ENCODE results near the gene ZNRF2. TPM values are rescaled to one million over a fixed set of nuclear protein-coding genes. Genes with fewer than 3 reads are reported as not detected.

Gene ZNRF2
- total RNA-seq, 1 donor: 6.5 TPM

DNA sequence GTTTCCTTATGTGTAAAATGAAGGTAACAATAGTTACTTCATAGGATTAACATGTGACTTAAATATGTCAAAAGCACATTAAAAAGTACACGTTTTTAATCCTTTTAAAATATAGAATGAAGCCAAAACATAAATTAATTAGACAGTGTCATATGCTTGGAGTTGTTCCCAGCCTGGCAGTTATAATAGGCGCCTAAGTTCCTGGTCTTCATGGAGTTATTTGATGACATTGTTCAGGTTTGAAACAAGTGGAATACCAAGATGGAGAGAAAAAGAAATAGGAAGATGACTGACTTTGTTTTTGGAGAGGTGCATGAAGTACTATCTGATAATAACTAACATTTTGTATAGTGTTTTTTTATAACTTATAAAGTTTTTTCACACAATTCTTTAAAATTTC is 67.3 kb downstream of the ZNRF2 start:
- DNase-seq (ENCODE audit: low read depth): no peak
- TF ChIP-seq, protein P1, sequence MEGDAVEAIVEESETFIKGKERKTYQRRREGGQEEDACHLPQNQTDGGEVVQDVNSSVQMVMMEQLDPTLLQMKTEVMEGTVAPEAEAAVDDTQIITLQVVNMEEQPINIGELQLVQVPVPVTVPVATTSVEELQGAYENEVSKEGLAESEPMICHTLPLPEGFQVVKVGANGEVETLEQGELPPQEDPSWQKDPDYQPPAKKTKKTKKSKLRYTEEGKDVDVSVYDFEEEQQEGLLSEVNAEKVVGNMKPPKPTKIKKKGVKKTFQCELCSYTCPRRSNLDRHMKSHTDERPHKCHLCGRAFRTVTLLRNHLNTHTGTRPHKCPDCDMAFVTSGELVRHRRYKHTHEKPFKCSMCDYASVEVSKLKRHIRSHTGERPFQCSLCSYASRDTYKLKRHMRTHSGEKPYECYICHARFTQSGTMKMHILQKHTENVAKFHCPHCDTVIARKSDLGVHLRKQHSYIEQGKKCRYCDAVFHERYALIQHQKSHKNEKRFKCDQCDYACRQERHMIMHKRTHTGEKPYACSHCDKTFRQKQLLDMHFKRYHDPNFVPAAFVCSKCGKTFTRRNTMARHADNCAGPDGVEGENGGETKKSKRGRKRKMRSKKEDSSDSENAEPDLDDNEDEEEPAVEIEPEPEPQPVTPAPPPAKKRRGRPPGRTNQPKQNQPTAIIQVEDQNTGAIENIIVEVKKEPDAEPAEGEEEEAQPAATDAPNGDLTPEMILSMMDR (IDR thresholded peaks at IDR 0.05; ENCODE audit: insufficient read depth, low read depth, low read length): no peak
- H3K4me3 ChIP-seq (ENCODE audit: low read depth, low read length): no peak overlapping the region

DNA sequence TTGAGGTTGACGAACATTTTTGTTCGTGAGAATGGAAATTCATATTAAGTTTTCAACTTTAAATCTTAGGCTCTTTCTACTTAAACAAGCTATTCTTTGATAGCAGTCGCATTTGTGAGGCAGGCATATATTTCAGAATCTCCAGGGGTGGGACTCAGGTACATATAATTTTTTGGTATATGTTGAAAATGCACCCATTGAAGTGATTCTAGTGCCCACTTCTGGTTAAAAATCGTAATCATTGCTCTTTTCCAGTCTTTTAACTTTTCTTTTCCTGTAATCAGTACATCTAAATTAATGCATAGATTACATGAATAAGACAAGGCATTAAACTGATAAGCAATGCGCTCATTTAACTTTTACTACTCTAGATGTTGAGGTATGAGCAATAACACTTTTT is 67.8 kb downstream of the ZNRF2 start:
- DNase-seq (ENCODE audit: low read depth): no peak
- TF ChIP-seq, protein P1 (IDR thresholded peaks at IDR 0.05; ENCODE audit: insufficient read depth, low read depth, low read length): peak; percentile 7
- no peak overlapping the region for H3K4me3 ChIP-seq (ENCODE audit: low read depth, low read length)

DNA sequence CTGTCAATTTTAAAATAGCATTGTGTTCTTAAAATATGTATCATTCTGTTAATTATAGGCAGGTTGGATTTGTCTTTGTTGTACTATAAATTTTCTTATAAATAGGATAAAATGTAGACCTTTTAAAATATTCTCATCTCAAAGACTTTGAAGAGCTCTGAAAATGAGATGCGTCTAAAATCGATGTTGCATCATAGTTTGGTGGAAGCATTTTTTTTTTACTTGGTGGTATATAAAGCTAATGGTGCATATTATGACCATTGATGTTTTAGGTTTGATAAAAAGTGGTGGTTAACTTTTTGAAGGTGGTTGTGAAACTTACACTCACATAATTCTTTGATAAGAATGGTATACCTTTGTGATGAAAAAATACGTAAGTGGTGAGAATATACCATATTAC is 69.1 kb downstream of the ZNRF2 start:
- no peak for DNase-seq (ENCODE audit: low read depth)
- TF ChIP-seq, protein P1 (IDR thresholded peaks at IDR 0.05; ENCODE audit: insufficient read depth, low read depth, low read length): no peak
- no peak overlapping the region for H3K4me3 ChIP-seq (ENCODE audit: low read depth, low read length)

DNA sequence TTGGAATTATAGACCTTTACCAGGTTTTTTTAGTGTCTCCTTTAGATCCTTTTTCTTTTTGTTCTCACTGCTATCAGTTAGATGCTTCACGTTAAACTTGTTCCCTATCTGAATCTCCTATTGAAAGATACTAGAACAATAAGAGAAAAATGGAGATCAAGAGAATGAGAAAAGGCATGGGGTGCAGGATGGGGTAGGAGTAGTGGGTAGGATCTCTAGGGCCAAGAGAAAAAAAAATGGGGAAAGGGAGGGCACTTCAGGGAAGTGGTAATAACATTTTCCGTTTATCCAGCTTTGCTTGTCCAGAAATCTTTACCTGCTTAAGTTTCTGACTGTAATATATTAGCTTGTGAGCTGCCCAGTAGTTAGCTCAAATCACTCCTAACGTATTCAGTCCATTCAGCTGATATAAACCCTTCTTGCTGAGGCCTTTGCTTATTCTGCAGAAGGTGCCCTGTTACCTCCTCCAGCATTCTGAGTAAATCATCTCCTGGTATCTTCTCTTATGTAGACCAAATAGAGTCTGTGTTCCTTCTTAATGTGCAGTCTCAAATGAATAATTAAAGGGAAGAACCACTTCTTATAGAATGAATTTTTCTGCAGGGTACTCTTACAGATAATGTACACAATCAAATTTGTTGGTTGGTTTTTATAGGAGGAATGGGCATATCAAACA is 69.7 kb downstream of the ZNRF2 start:
- TF ChIP-seq, protein P1 (IDR thresholded peaks at IDR 0.05; ENCODE audit: insufficient read depth, low read depth, low read length): no peak
- no peak for DNase-seq (ENCODE audit: low read depth)
- H3K4me3 ChIP-seq (ENCODE audit: low read depth, low read length): no peak overlapping the region

DNA sequence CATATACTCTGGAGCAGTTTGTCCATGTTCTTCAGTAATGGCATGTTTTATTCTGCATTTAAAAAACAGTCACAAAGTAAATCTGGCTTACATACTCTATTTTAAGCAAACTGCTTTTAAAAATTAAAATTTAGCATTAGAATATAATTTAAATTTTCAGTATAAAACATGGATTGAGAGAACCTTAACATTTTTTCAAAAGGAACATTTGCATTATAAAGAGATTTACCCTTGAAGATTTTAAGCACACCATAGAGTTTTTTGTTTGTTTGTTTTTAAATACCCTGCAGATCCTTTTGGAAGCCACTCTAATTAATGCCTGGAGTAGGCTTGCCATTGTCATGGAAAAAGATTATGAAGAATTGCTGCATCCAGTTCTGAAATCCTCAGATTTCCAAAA is 70.4 kb downstream of the ZNRF2 start:
- no peak overlapping the region for H3K4me3 ChIP-seq (ENCODE audit: low read depth, low read length)
- no peak for DNase-seq (ENCODE audit: low read depth)
- TF ChIP-seq, protein P1 (IDR thresholded peaks at IDR 0.05; ENCODE audit: insufficient read depth, low read depth, low read length): no peak

DNA sequence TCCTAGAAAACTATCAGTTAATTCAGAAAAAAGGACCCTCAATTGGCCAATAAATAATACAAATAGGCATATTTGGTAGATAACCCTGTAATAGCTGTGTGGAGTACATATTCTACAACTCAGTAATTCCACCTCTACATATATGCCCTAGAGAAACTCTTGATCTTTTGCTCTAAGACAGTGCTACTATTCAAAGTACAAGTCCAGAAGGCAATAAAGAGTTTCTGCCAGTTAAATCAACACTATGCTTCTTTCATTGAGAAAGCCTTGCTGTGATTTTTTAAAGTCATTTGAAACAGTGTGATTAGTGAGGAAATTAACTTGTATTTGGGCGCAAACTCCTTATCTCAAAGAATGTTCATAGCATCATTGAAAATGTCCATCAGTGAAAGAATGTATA is 75.6 kb downstream of the ZNRF2 start:
- H3K4me3 ChIP-seq (ENCODE audit: low read depth, low read length): no peak overlapping the region
- no peak for DNase-seq (ENCODE audit: low read depth)
- TF ChIP-seq, protein P1 (IDR thresholded peaks at IDR 0.05; ENCODE audit: insufficient read depth, low read depth, low read length): no peak

Measured in fibroblast of villous mesenchyme (primary cell).